GDM1 (cell line): ENCODE data around the gene DCP2.
A peak's percentile ranks its signal among the peaks of the same experiment; 100 is the strongest.

Experiments
- DNase-seq: peaks from one replicate; lab custom pipeline; 2025; lab: John Stamatoyannopoulos, UW

DCP2 gene

DNA sequence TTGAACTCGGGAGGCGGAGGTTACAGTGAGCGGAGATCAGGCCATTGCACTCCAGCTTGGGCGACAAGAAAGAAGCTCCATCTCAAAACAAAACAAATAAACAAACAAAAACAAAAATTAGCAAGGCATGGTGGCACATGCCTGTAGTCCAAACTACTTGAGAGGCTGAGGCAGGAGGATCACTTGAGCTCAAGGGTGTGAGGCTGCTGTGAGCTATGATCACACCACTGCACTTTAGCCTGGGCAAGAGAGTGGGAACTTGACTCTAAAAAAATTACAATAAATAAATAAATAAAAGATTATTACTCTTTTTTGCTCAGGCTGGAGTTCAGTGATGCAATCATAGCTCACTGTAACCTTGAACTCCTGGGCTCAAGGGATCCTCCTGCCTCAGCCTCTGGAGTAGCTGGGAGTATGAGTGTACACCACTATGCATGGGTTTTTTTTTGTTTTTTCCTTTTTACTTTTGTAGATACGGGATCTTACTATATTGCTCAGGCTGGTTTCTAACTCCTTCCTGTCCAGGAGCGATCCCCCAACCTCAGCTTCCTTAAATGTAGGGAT, 9.0 kb upstream of the DCP2 start:
- DNase-seq: no peak

DNA sequence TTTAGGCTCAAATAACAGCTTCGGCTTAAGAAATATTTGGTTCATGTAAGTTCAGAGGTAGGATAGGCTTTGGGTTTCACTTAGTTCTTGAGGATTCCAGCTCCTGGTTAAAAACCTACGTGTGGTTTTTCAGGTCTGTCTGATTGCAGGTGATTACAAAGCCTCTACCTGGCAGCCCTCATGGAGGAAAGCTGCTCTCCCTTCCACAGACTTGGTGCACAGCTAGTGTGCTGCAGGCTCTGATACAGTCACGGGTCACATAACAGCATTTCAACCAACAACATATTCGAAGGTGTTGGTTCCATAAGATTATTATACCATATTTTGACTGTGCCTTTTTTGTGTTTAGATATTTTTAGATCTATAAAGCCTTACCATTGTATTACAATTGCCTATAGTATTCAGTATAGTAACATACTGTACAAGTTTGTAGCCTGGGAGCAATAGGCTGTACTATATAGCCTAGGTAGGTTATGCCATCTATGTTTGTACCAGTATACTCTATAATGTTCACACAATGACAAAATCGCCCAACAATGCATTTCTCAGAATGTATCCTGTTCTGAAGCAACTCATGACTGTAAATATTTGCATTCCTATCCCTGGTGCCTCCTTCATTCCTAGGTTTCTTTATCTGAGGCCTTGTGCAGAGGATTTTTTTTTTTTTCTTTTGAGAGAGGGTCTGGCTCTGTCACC, 8.0 kb upstream of the DCP2 start:
- DNase-seq: no peak

DNA sequence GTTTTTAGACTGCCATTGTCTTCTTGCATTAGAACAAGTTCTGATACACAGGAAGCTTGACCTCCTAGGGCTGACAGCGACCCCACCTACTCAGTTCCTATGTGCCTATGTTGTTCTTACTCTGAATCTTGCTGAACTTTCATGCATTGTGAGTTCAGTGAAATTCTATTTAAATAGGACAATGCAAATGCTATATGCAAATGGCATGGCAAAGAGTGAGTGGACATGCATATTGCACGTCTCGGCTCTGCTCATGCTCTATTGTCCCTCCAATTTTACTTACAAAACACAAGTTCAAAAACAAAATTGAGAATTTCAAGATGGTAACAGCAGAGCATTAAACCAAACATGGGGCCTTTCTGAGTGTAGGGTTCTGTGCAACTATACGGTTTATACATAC, 5.3 kb upstream of the DCP2 start:
- no peak for DNase-seq

DNA sequence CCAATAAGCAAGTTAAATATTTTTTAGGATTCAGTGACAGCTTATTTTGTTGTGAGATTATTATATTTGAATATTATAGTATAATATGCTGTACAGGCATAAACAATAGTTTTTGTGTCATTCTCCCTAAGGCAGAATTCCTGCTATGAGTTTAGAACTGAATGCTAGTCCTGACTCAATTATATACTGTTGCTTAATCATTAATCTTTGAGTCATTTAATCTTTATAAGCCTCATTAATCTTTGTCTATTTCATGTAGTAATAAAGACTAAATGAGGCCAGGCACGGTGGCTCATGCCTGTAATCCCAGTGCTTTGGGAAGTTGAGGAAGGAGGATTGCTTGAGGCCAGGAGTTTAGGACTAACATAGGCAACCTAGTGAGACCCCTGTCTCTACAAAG, 3.6 kb upstream of the DCP2 start:
- DNase-seq: no peak

DNA sequence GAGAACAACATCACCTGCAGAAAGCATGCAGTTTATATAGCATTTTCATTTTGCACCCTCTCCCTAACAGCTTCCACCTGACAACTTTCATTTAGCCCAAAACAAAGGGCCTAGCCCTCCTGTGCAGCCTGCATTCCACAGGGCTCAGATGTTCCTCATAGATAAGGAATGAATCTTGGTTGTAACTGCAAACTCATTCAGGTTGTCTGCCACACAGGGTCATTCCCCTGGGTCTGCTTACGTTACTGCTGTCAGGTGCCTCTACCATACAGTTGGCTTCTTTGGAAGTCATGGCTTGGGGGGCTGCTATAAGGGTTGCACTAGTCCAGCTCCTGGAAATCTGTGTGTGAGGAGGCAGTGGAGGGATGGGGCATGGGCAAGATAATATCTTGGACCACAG, 2.7 kb upstream of the DCP2 start:
- no peak for DNase-seq

DNA sequence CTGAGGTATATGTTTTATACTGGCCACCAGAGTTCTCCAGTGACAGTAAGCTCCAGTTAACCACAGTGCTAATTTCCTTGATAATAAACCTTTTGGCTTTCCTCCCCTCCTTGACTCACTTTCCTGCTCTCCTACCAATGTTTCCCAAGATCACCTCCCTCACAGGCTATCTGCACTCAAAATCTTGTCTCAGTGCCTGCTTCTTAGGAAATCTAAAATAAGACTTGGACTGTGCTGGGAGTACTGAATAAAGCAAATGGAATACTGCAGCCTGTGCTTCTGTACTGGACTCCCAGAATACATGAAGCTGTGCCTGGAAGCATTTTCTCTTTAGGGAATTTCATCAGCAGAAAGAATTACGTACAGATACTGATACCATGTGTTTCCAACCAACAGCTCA, 1.7 kb upstream of the DCP2 start:
- no peak for DNase-seq

DNA sequence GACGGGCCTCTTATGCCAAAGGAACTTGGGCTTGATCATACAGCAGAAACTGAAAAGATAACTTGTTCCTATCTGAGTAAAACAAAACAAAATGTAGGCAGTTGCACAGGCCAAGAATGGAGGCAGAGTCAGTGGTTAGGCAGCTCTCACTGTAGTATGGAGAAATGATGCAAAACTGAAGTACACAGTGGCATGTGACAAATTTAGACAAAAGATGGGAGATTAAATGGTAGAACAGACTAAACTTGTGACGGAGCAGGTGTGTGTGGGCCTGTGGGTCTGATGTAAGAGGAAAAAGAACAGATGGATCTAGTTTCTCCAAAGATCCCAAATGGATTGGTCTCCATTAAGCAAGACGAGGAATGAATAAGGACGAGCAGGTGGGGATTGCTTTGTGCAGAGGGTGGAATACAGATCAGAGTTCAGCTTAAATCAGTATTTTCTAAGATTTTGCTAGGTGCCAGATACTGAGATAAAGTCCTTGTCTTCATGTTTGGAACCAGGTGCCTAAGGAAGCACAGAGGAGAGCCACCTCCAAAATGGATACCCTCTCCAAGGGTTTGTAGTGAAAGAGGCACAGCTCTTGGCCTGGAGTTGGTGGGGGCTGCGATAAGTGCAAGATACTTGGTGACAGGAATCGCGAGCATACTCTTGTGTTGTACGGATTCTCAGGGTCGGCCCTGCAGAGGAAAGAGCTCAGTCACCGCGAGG, 722 bp upstream of the DCP2 start:
- no peak for DNase-seq

DNA sequence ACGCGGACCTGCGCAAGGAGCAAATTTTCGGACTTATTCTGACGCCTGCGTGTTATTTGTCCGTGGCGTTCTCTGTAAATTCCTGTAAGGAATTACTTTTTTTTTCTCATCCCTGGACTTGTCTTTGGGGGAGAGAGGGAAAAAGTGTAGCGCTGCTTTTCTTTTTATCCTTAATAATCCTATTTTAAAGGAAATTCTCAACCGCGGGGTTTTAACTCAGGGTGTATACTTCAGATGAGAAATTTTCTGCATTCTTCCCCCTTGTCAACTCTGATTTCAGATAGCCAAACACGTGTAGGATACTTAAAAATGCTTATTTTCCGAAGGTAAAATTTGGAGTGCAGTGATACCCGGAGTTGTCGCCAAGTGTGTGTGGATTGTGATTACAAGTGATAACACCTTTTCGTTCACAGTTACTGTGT, 853 bp downstream of the DCP2 start:
- no peak for DNase-seq

DNA sequence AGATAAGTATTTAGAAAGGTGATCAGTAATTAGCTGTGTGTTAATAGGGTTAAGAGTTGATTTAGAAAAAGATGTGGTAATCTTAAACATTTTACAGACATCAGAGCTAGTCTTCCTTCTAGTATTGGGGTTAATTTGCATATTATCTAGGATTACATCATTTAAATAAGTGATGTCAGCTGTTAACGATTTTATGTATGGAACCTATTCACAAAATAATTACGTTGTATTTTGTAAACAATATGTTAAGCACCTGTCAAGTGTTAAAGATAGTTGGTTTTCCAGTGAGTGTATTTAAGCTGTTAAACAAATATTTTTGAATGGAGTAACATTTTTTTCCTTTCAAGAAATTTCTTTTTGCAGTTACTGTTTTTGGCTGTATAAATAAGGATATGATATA, 2.2 kb downstream of the DCP2 start:
- no peak for DNase-seq

DNA sequence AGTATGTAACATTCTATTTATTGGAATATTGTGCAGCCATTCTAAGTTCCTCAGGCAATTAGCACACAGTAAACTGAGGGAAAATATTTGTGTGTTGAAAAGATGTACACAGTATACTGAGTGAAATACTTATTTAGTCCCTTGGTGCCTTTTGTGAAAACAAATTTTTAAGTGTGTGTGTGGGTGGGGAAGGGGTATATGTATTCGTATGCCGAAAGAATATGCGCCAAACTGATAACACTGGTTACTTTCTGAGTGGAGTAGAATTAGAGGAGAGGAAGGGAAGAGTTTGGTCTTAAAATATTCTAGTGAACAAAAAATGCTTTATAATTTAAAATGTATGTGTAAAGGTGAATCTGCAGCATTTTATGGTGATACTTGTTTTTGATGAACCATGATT, 3.1 kb downstream of the DCP2 start:
- DNase-seq: no peak

DNA sequence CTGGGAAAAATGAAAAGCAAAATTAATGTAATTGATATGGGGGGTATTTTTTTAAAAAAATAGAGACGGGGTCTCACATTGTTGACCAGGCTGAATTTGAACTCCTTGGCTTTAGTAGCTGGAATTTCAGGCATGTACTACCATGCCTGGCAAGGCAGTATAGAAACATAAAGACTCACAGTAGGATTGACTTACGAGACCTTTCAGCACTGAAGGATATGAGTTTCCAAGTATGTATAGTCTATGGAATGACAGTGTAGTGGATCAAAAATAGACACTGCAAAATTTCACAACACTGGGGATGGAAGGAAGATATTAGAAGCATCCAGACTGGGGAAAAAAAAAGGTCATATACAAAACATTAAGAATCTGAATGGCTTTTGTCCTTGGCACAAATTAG, 6.8 kb downstream of the DCP2 start:
- DNase-seq: no peak

DNA sequence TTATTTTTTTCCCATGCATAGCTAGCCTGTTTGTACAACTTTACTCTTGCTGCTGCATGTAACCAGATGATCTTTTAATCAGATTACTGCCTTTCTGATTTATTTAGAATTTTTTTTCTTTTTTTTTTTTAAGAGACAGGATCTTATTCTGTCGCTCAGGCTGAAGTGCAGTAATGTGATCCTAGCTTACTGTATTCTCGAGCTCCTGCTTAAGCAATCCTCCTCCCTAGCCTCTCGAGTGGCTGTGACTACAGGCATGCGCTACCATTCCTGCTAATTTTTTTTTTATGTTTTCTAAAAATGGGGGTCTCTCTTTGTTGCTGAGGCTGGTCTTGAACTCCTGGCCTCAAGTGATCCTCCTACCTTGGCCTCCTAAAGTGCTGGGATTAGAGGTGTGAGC, 9.6 kb downstream of the DCP2 start:
- DNase-seq: no peak

DNA sequence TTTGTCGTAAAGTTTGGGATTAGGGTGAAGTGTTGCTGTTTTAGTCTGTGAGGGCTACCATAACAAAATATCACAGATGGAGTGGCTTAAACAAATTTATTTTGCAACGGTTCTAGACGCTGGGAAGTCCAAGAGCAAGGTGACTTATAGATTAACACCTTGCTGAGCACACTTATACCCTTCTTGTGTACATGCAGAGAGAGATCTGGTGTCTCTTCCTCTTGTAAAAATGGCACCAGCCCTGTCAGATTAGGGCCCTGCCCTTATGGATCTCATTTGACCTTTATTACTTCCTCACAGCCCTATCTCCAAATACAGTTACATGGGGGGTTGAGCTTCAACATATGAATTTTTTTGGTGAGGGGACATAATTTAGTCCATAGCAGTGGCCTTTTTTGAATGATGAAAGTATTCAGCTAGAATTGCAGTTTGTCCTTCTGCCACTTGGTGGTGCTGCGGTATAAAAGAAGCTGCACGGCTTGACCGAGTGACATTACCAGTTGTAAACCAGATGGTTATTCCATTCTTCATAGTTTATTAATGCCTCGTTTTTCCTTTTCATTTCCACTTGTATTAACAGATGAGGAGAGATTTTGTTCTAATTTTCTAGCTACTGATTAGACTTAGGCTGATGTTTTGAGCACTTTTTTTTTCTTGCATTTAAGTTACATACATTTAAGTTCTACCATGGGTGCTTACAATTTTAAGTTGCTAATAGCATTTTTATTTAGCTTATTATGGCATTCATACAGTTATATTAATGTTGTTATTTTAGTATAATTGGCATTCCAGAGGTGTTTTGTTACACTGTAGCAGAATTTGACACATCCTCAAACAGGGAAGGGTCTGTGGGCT, 19.4 kb downstream of the DCP2 start:
- DNase-seq: peak; percentile 3

DNA sequence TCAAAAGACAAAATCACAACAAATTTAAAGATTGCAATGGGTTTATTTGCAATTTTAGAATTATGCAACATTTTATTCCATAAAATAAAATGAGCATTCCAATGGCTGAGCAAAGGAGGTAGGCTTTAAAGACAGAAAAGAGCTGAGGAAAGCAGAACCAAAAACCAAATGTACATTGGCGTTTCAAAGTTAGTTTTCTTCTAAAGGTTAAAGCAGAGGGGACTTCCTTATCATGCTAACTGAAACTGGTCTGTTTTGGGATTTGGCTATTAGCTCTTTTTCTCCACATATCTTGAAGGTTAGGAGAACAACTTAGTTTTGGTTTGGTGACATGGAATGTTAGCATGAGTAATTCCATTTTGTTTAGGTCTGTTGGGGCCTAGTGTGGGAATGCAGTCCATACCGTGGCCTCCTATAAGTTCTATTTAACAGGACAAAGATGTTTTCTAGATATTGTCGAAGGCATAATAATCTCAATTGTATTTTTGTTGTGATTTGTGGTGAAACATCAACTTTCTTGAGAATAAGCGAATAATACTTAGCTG, 20.3 kb downstream of the DCP2 start:
- no peak for DNase-seq

DNA sequence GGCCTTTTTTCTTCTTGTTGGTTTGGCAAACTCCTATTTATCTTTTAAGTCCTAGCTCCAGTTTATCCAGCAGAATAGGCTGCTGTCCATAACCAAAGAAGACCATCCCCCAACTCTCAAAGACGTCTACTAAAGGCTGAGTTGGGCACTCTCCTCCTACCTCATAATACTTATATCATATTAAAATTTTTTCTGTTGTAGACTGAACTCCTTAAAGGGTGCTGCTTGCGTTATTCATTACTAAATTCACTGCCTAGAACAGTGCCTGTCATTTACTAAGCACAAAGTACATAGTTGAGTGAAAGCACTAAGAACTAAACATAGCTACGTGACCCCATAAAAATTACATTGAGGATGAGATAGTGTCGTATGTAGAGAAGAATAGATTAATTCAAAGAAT, 21.7 kb downstream of the DCP2 start:
- no peak for DNase-seq

DNA sequence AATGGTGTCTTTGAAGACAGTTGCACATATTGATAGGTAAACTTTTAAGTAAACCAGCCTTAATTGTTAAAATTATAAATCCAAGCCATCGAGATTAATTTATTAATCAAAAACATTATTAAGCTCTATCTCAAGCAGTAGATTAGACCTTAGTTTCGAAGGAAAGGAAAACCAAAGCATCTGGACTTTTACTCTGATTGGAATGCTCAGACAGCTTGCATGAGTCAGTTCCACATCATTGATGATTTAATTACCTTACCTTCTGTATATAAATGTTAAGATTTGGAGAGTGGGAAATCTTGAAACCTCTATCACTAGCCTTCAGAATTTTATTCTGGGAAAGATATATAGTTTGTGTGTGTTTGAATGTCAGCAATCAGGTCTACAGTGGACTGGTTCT, 23.9 kb downstream of the DCP2 start:
- DNase-seq: no peak

DNA sequence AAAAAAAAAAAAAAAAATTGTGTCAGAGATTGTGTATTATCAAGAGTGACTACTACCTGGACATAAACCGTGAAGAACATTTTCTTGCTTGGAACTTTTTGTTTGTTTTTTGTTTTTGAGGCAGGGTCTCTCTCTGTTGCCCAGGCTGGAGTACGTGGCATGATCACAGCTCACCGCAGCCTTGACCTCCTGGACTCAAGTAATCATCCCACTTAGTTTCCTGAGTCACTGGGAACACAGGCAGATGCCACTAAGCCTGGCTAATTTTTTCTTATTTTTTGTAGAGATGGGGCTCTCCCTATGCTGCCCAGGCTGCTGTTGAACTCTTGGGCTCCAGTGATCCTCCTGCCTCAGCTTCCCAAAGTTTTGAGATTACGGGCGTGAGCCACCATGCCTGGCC, 25.8 kb downstream of the DCP2 start:
- DNase-seq: no peak

DNA sequence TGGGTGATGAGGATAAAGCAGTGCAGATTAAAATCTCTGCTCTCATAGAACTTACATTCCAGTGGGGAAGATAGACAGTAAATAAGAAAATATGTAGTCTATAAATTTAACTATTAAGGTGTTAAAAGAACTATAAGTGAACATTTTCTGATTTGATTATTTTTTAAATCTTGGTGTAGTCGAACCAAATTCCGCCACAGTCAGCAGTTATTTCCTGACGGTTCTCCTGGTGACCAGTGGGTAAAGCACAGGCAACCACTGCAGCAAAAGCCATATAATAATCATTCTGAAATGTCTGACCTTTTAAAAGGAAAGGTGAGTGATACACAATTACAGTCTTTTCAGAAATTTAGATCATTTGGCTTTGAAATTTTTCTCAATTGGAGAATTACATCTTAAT, 27.2 kb downstream of the DCP2 start:
- no peak for DNase-seq

DNA sequence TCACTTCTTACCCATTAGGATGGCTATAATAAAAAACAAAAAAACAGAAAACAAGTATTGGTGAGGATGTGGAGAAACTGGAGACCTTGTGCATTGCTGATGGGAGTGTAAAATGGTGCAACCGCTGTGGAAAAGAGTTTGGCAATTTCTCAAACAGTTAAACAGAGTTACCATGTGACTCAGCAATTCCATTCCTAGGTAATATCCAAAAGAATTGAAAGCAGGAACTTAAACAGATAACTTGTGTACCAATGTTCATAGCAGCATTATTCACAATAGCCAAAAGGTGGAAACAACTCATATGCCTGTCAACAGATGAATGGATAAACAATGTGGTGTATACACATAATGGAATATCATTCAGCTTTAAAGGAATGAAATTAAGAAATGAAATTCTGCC, 28.9 kb downstream of the DCP2 start:
- no peak for DNase-seq

DNA sequence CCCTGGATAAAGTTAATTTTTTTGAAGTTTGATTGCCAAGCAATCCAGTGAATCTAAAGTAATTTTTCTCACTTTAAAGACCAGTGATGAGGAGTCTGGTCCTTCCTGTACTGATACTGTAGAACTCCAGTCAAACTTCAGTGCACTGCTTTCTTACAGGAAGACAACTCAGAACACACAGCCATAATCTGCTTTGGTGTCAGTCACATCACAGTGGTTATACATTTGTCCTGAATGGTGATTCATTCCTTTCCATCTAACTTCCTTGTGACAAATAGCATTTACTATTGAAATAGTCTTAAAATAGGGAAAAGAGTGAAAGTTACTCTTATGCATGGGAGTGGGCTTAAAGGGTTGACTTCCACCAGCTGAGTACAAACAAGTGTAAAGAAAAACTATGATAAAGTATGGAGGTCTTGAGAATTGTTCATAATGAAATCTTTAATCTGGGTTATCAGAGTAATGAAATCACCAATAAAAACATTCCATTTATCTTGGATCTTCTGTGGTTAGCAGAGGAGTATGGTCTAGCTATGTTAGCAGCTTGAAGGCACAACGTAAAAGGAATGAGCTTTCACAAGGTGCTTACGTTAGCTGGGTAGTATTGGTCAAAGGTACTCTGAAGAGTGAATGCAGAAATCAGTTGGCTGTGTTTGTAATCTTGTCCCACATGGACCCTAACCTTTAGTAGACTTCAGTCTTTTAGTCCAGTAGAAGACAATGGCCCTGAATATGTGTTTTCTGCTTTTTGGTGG, 41.5 kb downstream of the DCP2 start:
- DNase-seq: no peak

DNA sequence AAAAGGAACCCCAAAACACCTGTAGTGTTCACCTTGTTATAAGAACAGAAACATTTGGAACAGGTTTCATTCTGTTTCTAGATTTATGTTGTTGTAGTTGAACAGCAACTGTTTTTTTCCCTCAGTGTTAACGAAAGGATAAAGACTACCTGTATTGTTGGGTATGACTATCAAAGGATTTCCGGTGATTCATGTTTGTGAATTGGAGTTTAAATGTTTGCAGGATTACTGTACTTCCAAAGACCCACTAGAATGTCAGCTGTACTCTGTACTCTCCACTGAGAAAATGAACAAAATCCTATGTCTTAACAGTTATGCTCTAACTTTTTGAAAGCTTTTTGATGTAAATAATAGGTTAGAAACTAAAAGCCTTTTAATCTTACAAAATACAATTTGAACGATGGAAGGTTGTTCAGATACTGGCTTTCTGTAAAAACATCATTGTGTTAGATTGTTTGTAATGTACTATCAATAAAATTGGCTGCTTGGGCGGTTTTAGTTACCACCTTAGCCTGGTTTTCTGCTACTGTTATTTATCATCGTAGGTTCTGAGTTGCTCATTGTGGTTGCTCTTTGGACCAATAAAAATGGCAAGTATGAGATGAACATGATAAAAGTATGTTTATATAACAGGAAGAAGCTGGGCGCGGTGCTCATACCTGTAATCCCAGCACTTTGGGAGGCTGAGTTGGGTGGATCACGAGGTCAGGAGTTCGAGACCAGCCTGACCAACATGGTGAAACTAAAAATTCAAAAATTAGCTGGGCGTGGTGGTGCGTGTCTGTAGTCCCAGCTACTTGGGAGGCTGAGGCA, 44.1 kb downstream of the DCP2 start:
- DNase-seq: no peak
